GM12878 (cell line): Measurements from ENCODE around the gene NAV2.

Experiments used
- NFXL1 ChIP-seq: fragments of 450-650 bp; IDR thresholded peaks from 2 replicates; pipeline ENCODE4 v1.6.1; 2017; ENCODE audit warnings: antibody characterized with exemption, mild to moderate bottlenecking, borderline replicate concordance
- ZNF274 ChIP-seq: IDR thresholded peaks from one replicate; pipeline ENCODE4 v1.8.0; 2011; ENCODE audit not compliant: insufficient read length, insufficient read depth

DNA sequence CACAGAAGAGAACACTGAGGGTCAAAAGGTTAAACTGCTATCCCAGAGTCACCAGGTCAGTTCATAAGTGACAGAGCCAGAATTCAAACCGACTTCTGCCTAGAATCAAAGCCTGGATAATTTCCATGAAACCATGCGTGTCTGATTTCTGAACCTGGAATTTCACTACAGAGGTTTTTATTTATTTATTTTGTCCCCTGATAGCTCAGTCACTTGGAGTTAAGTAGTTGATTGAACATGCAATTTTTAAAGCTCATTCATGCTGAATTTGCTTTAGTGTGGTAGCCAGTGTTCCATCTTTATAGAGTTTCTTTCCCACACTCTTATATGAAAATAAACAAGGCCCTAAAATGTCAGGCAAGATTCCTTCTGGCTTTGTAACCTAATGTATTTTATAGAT lies 93.2 kb downstream of the NAV2 start:
- TF ChIP-seq NFXL1 (no peak), ZNF274 (no peak)
